GOT3 (cell line): ENCODE data around the gene SLC40A1.

Experiments
- DNase-seq: peaks from one replicate; lab custom pipeline; 2025; ENCODE audit warnings: mixed read lengths; lab: John Stamatoyannopoulos, UW

Gene SLC40A1

GRCh38 chr2:189512879-189513278 lies 67.7 kb downstream of the SLC40A1 start:
- DNase-seq: no peak

DNA sequence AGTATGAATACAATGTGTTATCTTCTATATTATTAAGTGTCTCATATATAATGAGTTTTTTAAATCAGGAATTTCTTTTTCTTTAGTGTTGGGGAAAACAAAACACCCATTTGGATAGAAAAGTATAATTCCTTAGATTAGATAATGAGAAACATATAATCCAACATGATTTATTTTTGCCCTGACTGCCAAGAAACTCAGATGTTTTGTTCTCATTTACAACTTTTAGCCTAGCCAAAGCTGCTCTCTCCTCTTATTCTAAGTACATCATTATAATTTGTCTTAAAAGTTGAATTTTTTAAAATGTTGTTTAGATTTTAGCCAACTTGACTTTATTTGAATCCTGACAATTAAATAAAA lies 68.6 kb downstream of the SLC40A1 start:
- no peak for DNase-seq

DNA sequence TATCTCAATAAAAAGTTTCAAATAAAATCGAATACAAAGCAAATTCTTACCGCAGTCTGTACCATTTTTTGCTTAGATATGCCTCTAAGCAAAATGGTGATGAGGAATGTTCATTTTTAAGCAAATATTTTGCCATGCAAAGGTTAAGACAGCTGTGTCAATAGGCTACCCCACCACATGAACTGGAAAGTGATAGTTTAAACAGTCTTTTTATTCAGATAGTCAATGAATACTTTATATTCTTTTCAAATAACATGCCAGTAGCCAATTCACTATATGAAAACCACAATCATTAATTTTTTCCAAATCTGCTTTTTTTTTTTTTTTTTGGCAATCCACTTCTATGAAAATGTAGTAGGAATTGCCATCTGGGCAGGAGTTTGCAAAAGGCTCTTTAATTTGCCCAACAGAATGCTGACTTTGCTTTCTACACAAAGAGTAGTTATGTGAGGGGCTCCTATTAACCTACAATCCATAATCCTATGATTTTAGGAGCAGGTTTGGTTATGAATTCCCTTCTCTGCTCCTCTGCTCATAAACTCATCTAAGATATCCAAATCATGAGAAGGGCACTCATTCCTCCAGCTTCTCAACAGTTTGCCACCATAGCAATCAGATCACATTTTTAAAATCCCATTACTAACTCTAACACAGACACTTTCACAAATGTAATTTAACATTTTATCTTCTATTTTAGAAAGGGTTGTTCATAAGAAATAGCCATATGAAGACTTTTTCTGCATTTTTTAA lies 69.2 kb downstream of the SLC40A1 start:
- DNase-seq: no peak
